K562 (cell line): ENCODE results near the gene PCDHGA5. TPM values are rescaled to one million over a fixed set of nuclear protein-coding genes. Genes with fewer than 3 reads are reported as not detected.

Experiments
- ATAC-seq: fragments of 200-7000 bp; cut with Tn5 transposase; 3 replicates; pipeline ENCODE4 v1.9.1; 2020; ENCODE audit warnings: moderate library complexity
- BruUV-seq: library from RNA; stranded (reverse); fragments of 400-500 nt; replicated peaks from 2 replicates; lab custom pipeline; 2021; lab: Mats Ljungman, UMichigan
- CTCF ChIA-PET: fragments of 300-600 bp; formaldehyde crosslinking; extraction: SDS; loops from one replicate; lab custom pipeline; 2021; ENCODE audit warnings: low intra/inter-chr PET ratio; lab: Yijun Ruan, JAX
- POLR2A ChIA-PET: fragments of 300-600, 350-650 bp; sonication (Branson Sonifier 250); formaldehyde crosslinking; extraction: SDS; loops from one replicate; lab custom pipeline; 2021; ENCODE audit warnings: antibody characterized with exemption, inconsistent platforms; lab: Yijun Ruan, JAX
- DNase-seq, 4 experiments: peaks; one replicate each; pipeline versions ENCODE4 v3.0.0 to v3.0.0-alpha.2; 2011 to 2018; ENCODE audit warnings: low spot score in 3 of 4, mixed read lengths in 3 of 4; ENCODE audit errors: extremely low read depth in 1 of 4
- FAIRE-seq: peaks from 2 replicates; lab custom pipeline; 2011; peaks lifted over from hg19 to GRCh38; lab: Jason Lieb, UNC
- H2AFZ ChIP-seq: 2 replicates; pipeline ENCODE4 v1.6.0; 2011; ENCODE audit warnings: low read depth, low read length, control low read depth, inconsistent platforms
- H3K27ac ChIP-seq: fragments of 200-600 bp; 3 replicates; pipeline ENCODE4 v1.8.0; 2011; ENCODE audit warnings: low read depth, mild to moderate bottlenecking, control low read depth, inconsistent platforms, low read length, moderate library complexity, mixed read lengths; ENCODE audit errors: extremely low read depth
- H3K27me3 ChIP-seq, 2 experiments: fragments of 300-600 bp in 1 of 2; 2 replicates in 1 of 2; 3 replicates in 1 of 2; pipeline versions ENCODE4 v1.6.0 to v1.8.0; 2011; ENCODE audit warnings: inconsistent platforms in 2 of 2, low read length in 2 of 2, mild to moderate bottlenecking in 1 of 2, mixed read lengths in 1 of 2, moderate library complexity in 1 of 2; ENCODE audit not compliant: control insufficient read depth in 2 of 2, insufficient read depth in 2 of 2
- H3K36me3 ChIP-seq: fragments of 300-600 bp; 3 replicates; pipeline ENCODE4 v1.8.0; 2011; ENCODE audit warnings: mild to moderate bottlenecking, low read length, inconsistent platforms; ENCODE audit not compliant: control insufficient read depth, insufficient read depth
- H3K4me1 ChIP-seq, 2 experiments: fragments of 200-600 bp in 1 of 2; replicated peaks in 1 of 2; 2 replicates in 1 of 2; 3 replicates in 1 of 2; pipeline versions ENCODE4 v1.5.1 to v1.8.0; 2011; ENCODE audit warnings: inconsistent platforms in 2 of 2, low read length in 2 of 2, mild to moderate bottlenecking in 1 of 2, mixed read lengths in 1 of 2, moderate library complexity in 1 of 2; ENCODE audit not compliant: control insufficient read depth in 2 of 2, insufficient read depth in 2 of 2
- H3K4me2 ChIP-seq: 2 replicates; pipeline ENCODE4 v1.6.1; 2011; ENCODE audit warnings: low read length, control low read depth, inconsistent platforms, mixed read lengths; ENCODE audit not compliant: insufficient read depth
- H3K4me3 ChIP-seq: fragments of 200-600 bp; sonication (generic), shearing (Covaris generic); 2 replicates; pipeline ENCODE4 v1.5.1; 2016; ENCODE audit warnings: control low read depth, inconsistent platforms
- H3K79me2 ChIP-seq: fragments of 200-600 bp; 3 replicates; pipeline ENCODE4 v1.8.0; 2011; ENCODE audit warnings: low read length, inconsistent platforms; ENCODE audit not compliant: control insufficient read depth, insufficient read depth
- H3K9ac ChIP-seq, 2 experiments: 2 replicates each; pipeline versions ENCODE4 v1.6.0 to v1.6.1; 2011; ENCODE audit warnings: low read depth in 2 of 2, low read length in 2 of 2, control low read depth in 1 of 2, inconsistent platforms in 1 of 2, mild to moderate bottlenecking in 1 of 2, mixed read lengths in 1 of 2; ENCODE audit not compliant: insufficient read depth in 1 of 2
- H3K9me1 ChIP-seq: one replicate; pipeline ENCODE4 v1.6.0; 2011; ENCODE audit warnings: inconsistent platforms, mild to moderate bottlenecking, low read length, moderate library complexity; ENCODE audit not compliant: control insufficient read depth, insufficient read depth
- H3K9me3 ChIP-seq: replicated peaks from 2 replicates; pipeline ENCODE4 v1.5.1; 2011; ENCODE audit warnings: low read depth, low read length, inconsistent platforms; ENCODE audit not compliant: control insufficient read depth, insufficient read depth
- H4K20me1 ChIP-seq: replicated peaks from 2 replicates; pipeline ENCODE4 v1.6.1; 2011; ENCODE audit warnings: low read length, inconsistent platforms, mixed read lengths; ENCODE audit not compliant: control insufficient read depth, insufficient read depth
- BDP1 ChIP-seq: IDR thresholded peaks from 3 replicates; pipeline ENCODE4 v1.6.1; 2011; ENCODE audit not compliant: insufficient read length, insufficient read depth
- GATAD2B ChIP-seq: fragments of 450-650 bp; IDR thresholded peaks from 2 replicates; pipeline ENCODE4 v1.6.1; 2017; ENCODE audit warnings: mild to moderate bottlenecking, borderline replicate concordance
- HDAC1 ChIP-seq, 2 experiments: fragments of 450-650 bp; IDR thresholded peaks; 2 replicates each; pipeline ENCODE4 v1.6.1; 2016 to 2017; ENCODE audit warnings: inconsistent platforms in 1 of 2, mild to moderate bottlenecking in 1 of 2, moderate library complexity in 1 of 2
- IFI16 ChIP-seq: fragments of 250-450 bp; sonication (Bioruptor Pico); IDR thresholded peaks from 2 replicates; pipeline ENCODE4 v2.1.2; 2022; ENCODE audit warnings: mild to moderate bottlenecking, inconsistent platforms
- SRSF9 ChIP-seq: fragments of 200-400 bp; formaldehyde crosslinking; IDR thresholded peaks from 2 replicates; pipeline ENCODE4 v1.6.1; 2017; ENCODE audit warnings: low read depth, low read length, borderline replicate concordance
- YY1 ChIP-seq, 3 experiments: IDR thresholded peaks; 2 replicates each; pipeline ENCODE4 v1.6.1; 2011; ENCODE audit warnings: low read length in 2 of 3, mild to moderate bottlenecking in 2 of 3, moderate library complexity in 2 of 3, borderline replicate concordance in 1 of 3, control low read depth in 1 of 3, low read depth in 1 of 3; ENCODE audit not compliant: insufficient read depth in 3 of 3, insufficient replicate concordance in 2 of 3, control insufficient read depth in 1 of 3, insufficient read length in 1 of 3; ENCODE audit errors: extremely low read depth in 1 of 3
- ZNF282 ChIP-seq: sonication (generic); formaldehyde crosslinking; IDR thresholded peaks from 2 replicates; pipeline ENCODE4 v1.8.1; 2023; ENCODE audit warnings: missing genetic modification reagents
- ZNF445 ChIP-seq: fragments of 250-450 bp; sonication (Bioruptor Pico); IDR thresholded peaks from 2 replicates; pipeline ENCODE4 v1.4.0; 2020; ENCODE audit warnings: low read depth, mild to moderate bottlenecking, moderate library complexity
- ZNF79 ChIP-seq: fragments of 250-450 bp; sonication (Bioruptor Pico); IDR thresholded peaks from 2 replicates; pipeline ENCODE4 v1.4.0; 2020; ENCODE audit warnings: low read depth, mild to moderate bottlenecking, moderate library complexity
- WGBS: fragments of 100-300 bp; shearing (Covaris generic); methylation state at CpG from one replicate; pipeline ENCODE4 v1.1.6; 2016; ENCODE audit warnings: low coverage, mixed read lengths; ENCODE audit not compliant: insufficient coverage; ENCODE audit errors: missing lambda C conversion rate; 5-methylcytosine and 5-hydroxymethylcytosine counted together
- in situ Hi-C: fragments of 300-500 bp; cut with MboI; formaldehyde crosslinking; loops from 4 replicates; pipeline ENCODE4 v1.15.0; 2018; ENCODE audit warnings: inconsistent platforms, mixed read lengths
- intact Hi-C: fragments of 100-400 bp; cut with micrococcal nuclease; formaldehyde crosslinking; loops from 2 replicates; pipeline ENCODE4 v1.14.2; 2022
- polyA plus RNA-seq, 8 experiments: library from polyadenylated mRNA; depleted of rRNA in 4 of 8; stranded (reverse) in 5 of 8; unstranded in 3 of 8; fragments of >200 nt; fragmentation: Nextera tagmentation in 2 of 8; fragmentation: Illumina TruSeq in 1 of 8; extraction: Ambion mirVana in 2 of 8; extraction: Trizol in 1 of 8; gene quantifications; 2 replicates each; pipeline versions ENCODE4 v1.2.1 to v1.2.3, GENCODE V29; 2011 to 2014; ENCODE audit warnings: inconsistent platforms in 1 of 8, missing spikeins in 1 of 8
- total RNA-seq, 7 experiments: library from RNA; depleted of rRNA in 6 of 7; stranded (reverse); fragments of >200 nt in 6 of 7; fragmentation: Illumina TruSeq in 2 of 7; extraction: Trizol in 2 of 7; gene quantifications; 2 replicates each; pipeline versions ENCODE4 v1.2.1 to v1.2.3, GENCODE V29; 2011 to 2021; ENCODE audit warnings: low replicate concordance in 1 of 7

PCDHGA5 gene
- total and polyA plus RNA-seq, 9 of the 15 experiments (the other 6 are each of a cell fraction or from before 2014, with no cell fraction given), result 0.01 to 0.18 (median 0.12) TPM; not detected in 1

- POLR2A ChIA-PET, result no interaction called here
- 0% methylated on average over 1 of the region's 1 CpG for WGBS
- Histone ChIP-seq H4K20me1 (no peaks in the 10 kb centered on the region), H3K4me3 (no peak overlapping the region), H3K4me2 (no peak overlapping the region), H3K9me3 (no peaks in the 10 kb centered on the region), H3K27ac (no peak overlapping the region), H2AFZ (no peak overlapping the region), H3K79me2 (no peaks in the 10 kb centered on the region), H3K9me1 (no peaks in the 10 kb centered on the region), H3K9ac (no peak overlapping the region), H3K36me3 (no peaks in the 10 kb centered on the region), H3K4me1 (peaks cover 0 to 9% of the 10 kb centered on the region in 2 experiments; a peak in 3 of 5 replicates), H3K27me3 (peaks cover 10 to 26% of the 10 kb centered on the region in 2 experiments; a peak in 4 of 5 replicates)
- in situ Hi-C loops (no loop called here), intact Hi-C loops (loop anchor here (5.0 kb wide), 1 partner anchor 170 kb away; no protein-coding TSS in a partner anchor)
- no TSS peak for BruUV-seq
- no peak for FAIRE-seq
- DNase-seq, result no peak
- no peak for ATAC-seq
- CTCF ChIA-PET, result no interaction called here
- no peak for TF ChIP-seq ZNF79 (CRISPR knock-in tag)
- TF ChIP-seq HDAC1 (IDR thresholded peaks at IDR 0.05), result no peak
Observed at GRCh38 chr5:141342773-141343172, 21.2 kb upstream of the PCDHGA5 start.

GRCh38 chr5:141343242-141343952 lies 20.6 kb upstream of the PCDHGA5 start, which contains the start of gene PCDHGA3:
TSS of gene PCDHGA3 (plus strand) at chr5:141343829. CDS start at chr5:141344034, 205 bp downstream.
- Histone ChIP-seq H2AFZ (peak within 1 kb of the TSS; percentile 89), H3K79me2 (no peaks in the 10 kb centered on the region), H3K36me3 (no peaks in the 10 kb centered on the region), H3K9me3 (no peaks in the 10 kb centered on the region), H3K4me3 (peak within 1 kb of the TSS; percentile 40), H3K27ac (no peak within 1 kb of the TSS), H3K4me1 (peaks cover 0 to 9% of the 10 kb centered on the region in 2 experiments; a peak in 3 of 5 replicates), H3K9ac (peak within 1 kb of the TSS; percentile 37 to 39), H3K9me1 (no peaks in the 10 kb centered on the region), H4K20me1 (no peaks in the 10 kb centered on the region), H3K4me2 (peak within 1 kb of the TSS; percentile 72), H3K27me3 (peaks cover 10 to 26% of the 10 kb centered on the region in 2 experiments; a peak in 4 of 5 replicates)
- BruUV-seq, result no TSS peak
- peak; percentile 69 for FAIRE-seq
- DNase-seq, result peak; percentile 48 to 67 (median 50)
- ATAC-seq, result peak; percentile 80
- intact Hi-C loops (loop anchor here (5.0 kb wide), 1 partner anchor 169 kb away; no protein-coding TSS in a partner anchor), in situ Hi-C loops (no loop called here)
- ChIA-PET POLR2A (interaction anchor here (1.1 kb wide), 1 partner anchor 221 kb away, joined by 4 read pairs; no protein-coding TSS in a partner anchor), CTCF (interaction anchor here (0.7 to 2.0 kb wide), 4 partner anchors 20 to 217 kb away, joined by 3 to 4 read pairs (median 4); no protein-coding TSS in a partner anchor)
- 5% methylated on average over 9 of the region's 9 CpGs for WGBS
- no peak for TF ChIP-seq IFI16 (CRISPR knock-in tag)
- TF ChIP-seq ZNF445 (CRISPR knock-in tag), result no peak
- TF ChIP-seq BDP1, result no peak
- TF ChIP-seq SRSF9, result no peak
- TF ChIP-seq GATAD2B, result no peak
- TF ChIP-seq YY1 (IDR thresholded peaks at IDR 0.05; ENCODE audit: borderline replicate concordance in 1 of 3, control insufficient read depth in 1 of 3, extremely low read depth in 1 of 3, insufficient read depth in 3 of 3, insufficient read length in 1 of 3, insufficient replicate concordance in 2 of 3, low read depth in 1 of 3, low read length in 2 of 3), result peak in 1 of 3 experiments; percentile 73
- TF ChIP-seq ZNF282 (CRISPR knock-in tag), result no peak
